Stimulated activated CD8-positive, alpha-beta memory T cell treated with anti-CD3 and anti-CD28 coated beads, Interleukin-15, amount 100 ng/mL, for 24 hours (primary cell): Measurements from ENCODE around the gene PANX1.

Experiments
- DNase-seq: peaks from one replicate; pipeline ENCODE4 v3.0.0-alpha.2; 2020; ENCODE audit warnings: low read depth

The PANX1 gene

GRCh38 chr11:94185416-94186084 lies 56.9 kb downstream of the PANX1 start:
- no peak for DNase-seq

DNA sequence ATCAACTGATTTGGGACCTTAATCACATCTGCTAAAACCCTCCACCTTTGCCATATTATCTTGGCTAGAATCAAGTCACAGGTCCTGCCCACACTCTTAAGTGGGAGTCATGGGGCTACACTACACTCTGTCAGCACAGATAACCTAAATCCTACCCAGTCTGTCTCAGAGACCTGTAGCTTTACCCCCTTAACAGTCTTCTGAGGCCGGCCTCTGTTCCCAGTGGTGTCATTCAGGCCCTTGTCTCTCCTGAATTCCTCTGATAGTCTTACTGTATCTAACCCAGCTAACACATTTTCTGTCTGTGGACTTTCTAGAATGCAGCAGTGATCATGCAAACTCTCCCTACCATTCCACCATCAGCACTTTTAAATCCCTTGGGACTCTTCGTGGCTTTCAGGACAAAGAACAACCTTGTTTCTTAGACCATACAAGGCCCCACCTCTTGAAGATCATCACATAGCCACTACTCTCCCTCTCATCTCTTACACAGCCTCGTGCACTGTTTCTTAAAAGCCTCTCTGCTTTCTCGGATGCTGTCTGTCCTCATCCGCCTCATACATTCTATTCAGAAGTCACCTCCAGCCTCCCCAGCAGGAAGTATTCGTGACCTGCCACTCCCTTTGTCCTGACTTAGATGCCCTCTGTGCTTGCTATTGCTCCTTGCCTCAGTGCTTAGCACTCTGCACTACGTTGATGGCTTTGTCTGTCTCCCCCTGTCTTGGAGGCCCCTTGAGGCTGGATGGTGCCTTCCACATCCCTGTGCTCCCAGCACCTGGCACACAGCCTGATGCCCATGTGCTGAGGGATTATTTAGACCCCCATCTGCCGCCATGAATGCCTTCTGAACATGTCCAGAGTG lies 57.9 kb downstream of the PANX1 start:
- no peak for DNase-seq

GRCh38 chr11:94193288-94193687 lies 64.6 kb downstream of the PANX1 start:
- DNase-seq: no peak

- no peak for DNase-seq
Measured at GRCh38 chr11:94194712-94195111, 66.1 kb downstream of the PANX1 start.

GRCh38 chr11:94196363-94196762 lies 67.7 kb downstream of the PANX1 start:
- no peak for DNase-seq

- no peak for DNase-seq
Measured at GRCh38 chr11:94198718-94199117, 70.1 kb downstream of the PANX1 start.

- DNase-seq: no peak
Measured at GRCh38 chr11:94199136-94200130, 70.8 kb downstream of the PANX1 start.

DNA sequence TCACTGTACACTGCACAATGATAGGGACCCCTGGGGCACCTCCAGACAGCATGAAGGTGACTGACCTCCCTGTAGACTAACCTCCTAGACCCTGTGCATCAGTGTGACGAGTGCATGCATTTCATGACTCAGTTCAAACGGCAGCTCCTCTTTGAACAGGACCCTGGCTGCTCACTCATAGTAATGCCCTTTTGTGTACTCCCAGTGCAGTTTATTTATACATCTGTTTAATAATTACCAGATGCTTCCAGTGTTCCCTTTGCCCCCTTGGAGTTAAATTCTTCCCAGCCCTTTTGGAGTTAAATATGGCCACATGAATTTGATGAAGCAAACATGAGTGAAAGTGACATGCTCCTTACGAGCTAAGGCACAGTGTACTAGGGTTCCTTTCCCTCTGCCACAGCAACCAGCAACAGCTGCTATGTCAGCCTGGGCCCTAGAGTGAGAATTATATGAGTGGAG lies 72.4 kb downstream of the PANX1 start:
- DNase-seq: no peak

GRCh38 chr11:94203070-94203469 lies 74.4 kb downstream of the PANX1 start:
- DNase-seq: no peak

DNA sequence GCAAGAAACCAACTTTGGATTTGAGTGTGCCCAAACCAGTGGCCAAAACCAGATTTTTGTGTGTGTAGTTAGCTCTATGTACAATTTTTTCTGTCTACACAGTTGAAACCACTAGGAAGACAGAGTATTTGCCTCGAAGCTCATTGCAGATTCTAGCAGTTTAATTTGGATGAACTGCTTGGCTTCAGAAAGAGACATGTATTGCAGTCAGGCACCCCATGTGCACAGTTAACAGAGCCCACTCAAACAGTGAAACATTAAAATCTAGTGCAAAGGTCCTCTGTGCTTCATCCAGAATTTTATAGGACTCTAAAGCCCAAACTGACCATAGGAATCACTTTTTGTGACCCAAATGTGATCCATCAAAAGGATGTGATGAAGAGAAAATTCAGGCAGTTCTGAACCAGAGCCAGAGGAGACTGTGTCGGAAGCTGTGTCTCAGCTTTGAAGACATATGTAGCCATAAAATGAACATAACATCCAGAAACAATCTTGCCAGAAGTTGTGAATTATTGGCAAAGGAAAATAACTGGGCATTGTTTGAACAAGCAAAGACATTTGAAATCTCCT lies 82.7 kb downstream of the PANX1 start:
- no peak for DNase-seq

DNA sequence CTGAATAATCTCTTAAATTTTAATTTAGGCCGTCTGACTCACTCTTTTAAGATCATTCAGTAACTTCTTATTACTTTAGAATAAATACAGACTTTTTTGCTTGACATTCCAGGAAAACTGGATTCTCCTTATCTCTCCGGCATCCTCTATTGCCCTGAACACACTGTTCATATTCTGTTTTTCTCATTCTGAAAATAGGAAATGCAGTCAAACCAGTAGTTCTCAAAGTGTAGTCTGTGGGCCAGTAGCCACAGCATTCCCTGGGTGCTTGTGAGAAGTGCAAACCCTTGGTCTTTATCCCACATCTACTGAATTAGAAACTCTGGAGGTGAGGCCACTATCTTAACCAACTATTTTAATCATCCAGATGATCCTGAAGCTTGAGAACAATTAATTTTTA lies 84.3 kb downstream of the PANX1 start:
- no peak for DNase-seq

- DNase-seq: no peak
Measured at GRCh38 chr11:94217705-94218104, 89.1 kb downstream of the PANX1 start.

DNA sequence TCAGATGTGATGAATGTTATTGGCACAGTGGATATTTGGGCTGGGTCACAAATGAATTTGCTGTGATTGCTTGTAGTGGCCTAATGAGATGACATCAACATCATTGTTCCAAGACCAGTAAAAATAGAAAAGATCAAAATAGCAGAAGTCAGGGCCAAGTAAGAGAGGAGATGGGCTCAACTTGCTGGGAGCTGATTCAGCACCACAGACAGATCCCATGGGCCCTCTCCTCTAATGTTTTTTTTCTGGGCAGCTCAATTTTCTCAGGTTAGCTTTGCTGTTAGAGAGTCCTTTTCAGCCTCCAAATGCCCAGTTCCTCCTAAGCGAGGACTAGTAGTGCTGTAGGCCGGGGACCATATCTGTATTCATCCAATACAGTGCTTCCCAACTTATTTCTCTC lies 89.7 kb downstream of the PANX1 start:
- no peak for DNase-seq

DNA sequence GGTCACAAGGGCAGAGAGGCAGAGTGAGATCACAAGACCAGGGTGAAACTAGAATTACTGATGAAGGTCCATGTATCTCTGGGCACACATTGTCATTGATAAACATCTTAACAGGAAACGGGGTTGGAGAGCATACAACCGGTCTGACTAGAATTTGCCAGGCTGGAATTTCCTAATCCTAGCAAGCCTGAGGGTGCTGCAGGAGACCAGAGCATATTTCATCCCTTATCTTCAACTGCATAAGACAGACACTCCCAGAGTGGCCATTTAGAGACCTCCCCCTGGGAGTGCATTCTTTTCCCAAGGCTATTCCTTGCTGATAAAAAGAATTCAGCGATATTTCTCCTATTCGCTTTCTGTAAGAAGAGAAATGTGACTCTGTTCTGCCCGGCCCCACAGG lies 91.1 kb downstream of the PANX1 start:
- no peak for DNase-seq

DNA sequence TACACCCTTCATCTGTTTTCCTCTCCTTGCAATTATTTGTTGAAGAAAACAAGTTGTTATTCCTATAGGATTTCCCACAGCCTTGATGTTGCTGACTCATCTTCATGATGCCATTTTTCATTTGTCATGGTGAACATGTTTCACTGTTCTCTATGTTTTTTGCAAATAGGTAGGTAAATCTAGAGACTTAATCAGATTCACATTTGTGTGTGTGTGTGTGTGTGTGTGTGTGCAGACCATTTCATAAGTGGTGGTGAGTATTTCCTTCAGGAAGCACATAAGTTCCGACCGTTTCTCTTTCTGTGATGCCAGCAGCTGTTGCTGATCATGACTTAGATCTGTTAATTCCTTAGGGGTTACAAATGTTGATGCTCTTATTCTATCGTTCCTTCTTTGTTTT lies 95.4 kb downstream of the PANX1 start:
- no peak for DNase-seq
